Progenitor cell of endocrine pancreas (in vitro differentiated cells): ENCODE data around the gene EPS15. TPM values are rescaled to one million over a fixed set of nuclear protein-coding genes. Genes with fewer than 3 reads are reported as not detected.

Experiments used
- DNase-seq: peaks from one replicate; pipeline ENCODE4 v3.0.0; 2021; ENCODE audit warnings: low spot score; ENCODE audit not compliant: unreplicated experiment
- H3K27ac Mint-ChIP-seq: 2 replicates; pipeline ENCODE4 v1.8.0; 2021; ENCODE audit warnings: mild to moderate bottlenecking, moderate library complexity, mixed read lengths
- H3K27me3 Mint-ChIP-seq: 2 replicates; pipeline ENCODE4 v1.8.0; 2021; ENCODE audit warnings: mixed read lengths
- H3K36me3 Mint-ChIP-seq: 2 replicates; pipeline ENCODE4 v1.8.0; 2022; ENCODE audit warnings: mixed read lengths; ENCODE audit not compliant: insufficient read depth
- H3K4me1 Mint-ChIP-seq: 2 replicates; pipeline ENCODE4 v1.8.0; 2021; ENCODE audit warnings: low read depth, mixed read lengths
- H3K4me3 Mint-ChIP-seq: 2 replicates; pipeline ENCODE4 v1.8.0; 2021; ENCODE audit warnings: low read depth, mild to moderate bottlenecking, moderate library complexity, mixed read lengths
- H3K9me3 Mint-ChIP-seq: 2 replicates; pipeline ENCODE4 v1.8.0; 2021; ENCODE audit warnings: low read depth, mixed read lengths
- total RNA-seq: library from RNA; stranded (reverse); gene quantifications from 2 replicates; pipeline ENCODE4 v1.2.1, GENCODE V29; 2021
- TF ChIP-seq, protein P1 (sequence below): fragments of 200-600 bp; sonication (generic); IDR thresholded peaks from one replicate; pipeline ENCODE4 v1.5.0; 2021; ENCODE audit warnings: antibody characterized with exemption, mild to moderate bottlenecking; ENCODE audit not compliant: unreplicated experiment

The EPS15 gene
- total RNA-seq, 1 donor from 2014 or later: 63.8 TPM

DNA sequence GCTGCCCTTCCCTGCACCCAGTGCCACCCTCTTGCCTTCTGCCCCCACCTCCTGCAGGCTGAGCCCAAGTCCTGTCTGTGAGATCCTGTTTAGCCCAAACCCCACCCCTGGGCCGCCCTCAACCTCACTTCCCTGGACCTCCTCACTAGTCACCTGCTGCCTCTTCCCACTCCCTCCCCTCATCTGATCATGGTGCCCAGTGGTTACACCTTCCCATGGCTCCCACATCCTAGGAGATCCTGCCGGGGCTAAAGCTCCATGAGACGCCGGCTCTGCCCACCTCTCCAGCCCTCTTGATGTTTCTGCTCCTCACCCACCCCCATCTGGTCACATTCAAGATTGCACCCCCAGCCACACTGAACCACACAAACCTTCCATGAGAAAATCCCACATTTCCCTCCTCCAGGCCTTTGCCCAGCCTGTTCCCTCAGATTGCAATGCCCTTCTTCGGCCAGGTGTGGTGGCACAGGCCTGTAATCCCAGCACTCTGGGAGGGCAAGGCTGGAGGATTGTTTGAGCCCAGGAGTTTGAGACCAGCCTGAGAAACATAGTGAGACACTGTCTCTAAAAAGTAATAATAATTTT, 205.7 kb downstream of the EPS15 start:
- Mint-ChIP-seq H3K27ac (peak overlapping the region; percentile 3), H3K36me3 (no peaks in the 10 kb centered on the region), H3K27me3 (no peaks in the 10 kb centered on the region), H3K9me3 (no peaks in the 10 kb centered on the region), H3K4me1 (peaks cover 6% of the 10 kb centered on the region), H3K4me3 (no peak overlapping the region)
- no peak for DNase-seq
- TF ChIP-seq, protein P1, sequence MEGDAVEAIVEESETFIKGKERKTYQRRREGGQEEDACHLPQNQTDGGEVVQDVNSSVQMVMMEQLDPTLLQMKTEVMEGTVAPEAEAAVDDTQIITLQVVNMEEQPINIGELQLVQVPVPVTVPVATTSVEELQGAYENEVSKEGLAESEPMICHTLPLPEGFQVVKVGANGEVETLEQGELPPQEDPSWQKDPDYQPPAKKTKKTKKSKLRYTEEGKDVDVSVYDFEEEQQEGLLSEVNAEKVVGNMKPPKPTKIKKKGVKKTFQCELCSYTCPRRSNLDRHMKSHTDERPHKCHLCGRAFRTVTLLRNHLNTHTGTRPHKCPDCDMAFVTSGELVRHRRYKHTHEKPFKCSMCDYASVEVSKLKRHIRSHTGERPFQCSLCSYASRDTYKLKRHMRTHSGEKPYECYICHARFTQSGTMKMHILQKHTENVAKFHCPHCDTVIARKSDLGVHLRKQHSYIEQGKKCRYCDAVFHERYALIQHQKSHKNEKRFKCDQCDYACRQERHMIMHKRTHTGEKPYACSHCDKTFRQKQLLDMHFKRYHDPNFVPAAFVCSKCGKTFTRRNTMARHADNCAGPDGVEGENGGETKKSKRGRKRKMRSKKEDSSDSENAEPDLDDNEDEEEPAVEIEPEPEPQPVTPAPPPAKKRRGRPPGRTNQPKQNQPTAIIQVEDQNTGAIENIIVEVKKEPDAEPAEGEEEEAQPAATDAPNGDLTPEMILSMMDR: peak; percentile 26

DNA sequence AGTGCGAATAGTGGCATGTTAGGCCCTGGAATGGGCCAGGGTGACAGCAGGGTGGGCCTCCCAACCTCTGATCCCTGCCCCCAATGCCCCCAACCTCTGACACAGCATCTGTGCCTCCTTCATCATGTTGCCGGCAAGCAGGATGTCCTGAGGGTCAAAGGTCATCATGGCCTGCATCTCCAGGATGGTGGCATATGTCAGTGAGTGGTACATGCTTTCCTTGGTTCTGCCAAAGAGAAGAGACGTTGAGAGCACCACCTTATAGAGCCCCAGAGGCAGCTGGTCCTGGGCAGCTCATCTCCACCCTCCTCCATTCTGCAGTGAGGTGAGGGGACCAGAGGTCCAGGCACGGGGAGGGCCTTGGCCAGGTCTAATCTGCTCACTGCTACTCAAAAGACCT, 206.3 kb downstream of the EPS15 start:
- H3K27me3 Mint-ChIP-seq: no peaks in the 10 kb centered on the region
- peaks cover 6% of the 10 kb centered on the region for H3K4me1 Mint-ChIP-seq
- H3K4me3 Mint-ChIP-seq: no peak overlapping the region
- H3K27ac Mint-ChIP-seq: no peak overlapping the region
- no peak for DNase-seq
- no peaks in the 10 kb centered on the region for H3K9me3 Mint-ChIP-seq
- TF ChIP-seq, protein P1: no peak
- H3K36me3 Mint-ChIP-seq: no peaks in the 10 kb centered on the region

DNA sequence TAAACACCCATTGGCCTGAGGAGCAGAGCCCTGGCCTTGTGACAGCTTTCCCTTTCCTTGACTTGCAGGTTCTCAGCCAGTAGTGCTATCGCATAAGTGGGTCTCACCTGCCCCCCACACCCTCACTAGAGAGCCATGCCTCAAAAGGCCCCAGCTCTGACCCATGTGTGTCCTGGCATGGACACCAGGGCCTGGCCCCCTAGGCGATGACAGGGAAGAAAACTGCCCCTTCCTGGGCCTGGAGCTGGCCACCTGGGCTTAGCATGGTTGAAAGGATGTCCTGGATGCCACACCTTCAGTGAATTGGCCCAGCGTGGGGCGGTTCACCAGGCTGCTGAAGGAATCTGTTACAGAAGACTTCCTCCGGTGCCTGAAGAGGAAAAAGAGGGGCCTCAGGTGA, 207.2 kb downstream of the EPS15 start:
- no peaks in the 10 kb centered on the region for H3K9me3 Mint-ChIP-seq
- no peaks in the 10 kb centered on the region for H3K27me3 Mint-ChIP-seq
- H3K4me3 Mint-ChIP-seq: no peak overlapping the region
- TF ChIP-seq, protein P1: no peak
- no peak for DNase-seq
- H3K36me3 Mint-ChIP-seq: no peaks in the 10 kb centered on the region
- H3K27ac Mint-ChIP-seq: no peak overlapping the region
- H3K4me1 Mint-ChIP-seq: peaks cover 4% of the 10 kb centered on the region

DNA sequence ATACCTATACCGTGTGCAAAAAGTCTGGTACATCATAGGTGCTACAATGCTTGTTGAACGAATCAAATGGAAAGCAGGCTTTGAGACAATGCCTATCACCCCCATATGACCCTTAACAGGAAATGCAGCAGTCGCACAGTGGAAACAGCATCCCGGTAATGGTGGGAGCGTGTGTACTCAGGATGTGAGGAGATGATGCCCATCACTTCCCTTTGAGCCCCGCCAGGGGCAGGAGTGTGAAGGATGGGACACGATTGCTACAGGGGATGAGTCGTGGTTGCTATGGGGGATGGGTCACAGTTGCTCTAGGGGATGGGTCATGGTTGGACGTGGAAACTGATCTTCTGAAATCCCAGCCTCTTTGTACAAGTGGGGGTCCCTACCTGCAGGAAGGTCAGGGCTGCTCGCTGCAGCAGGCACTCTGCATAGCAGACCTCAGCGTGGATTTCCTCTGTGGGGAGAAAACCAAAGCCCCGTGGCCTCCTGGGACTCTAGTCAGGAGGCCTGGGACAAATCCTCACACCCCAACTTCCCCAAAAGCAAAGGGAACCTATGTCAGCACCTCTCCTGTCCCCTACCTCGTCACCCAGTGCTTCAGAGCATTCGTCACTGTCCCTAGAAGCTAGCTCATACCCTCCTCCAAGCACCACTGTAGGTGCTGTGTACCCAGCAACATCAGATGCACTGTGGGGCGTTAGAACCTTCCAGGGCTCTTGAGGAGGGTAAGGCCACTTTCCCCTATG, 208.0 kb downstream of the EPS15 start:
- H3K4me1 Mint-ChIP-seq: peaks cover 2% of the 10 kb centered on the region
- TF ChIP-seq, protein P1: no peak
- no peak for DNase-seq
- no peak overlapping the region for H3K27ac Mint-ChIP-seq
- H3K27me3 Mint-ChIP-seq: no peaks in the 10 kb centered on the region
- H3K9me3 Mint-ChIP-seq: no peaks in the 10 kb centered on the region
- no peaks in the 10 kb centered on the region for H3K36me3 Mint-ChIP-seq
- H3K4me3 Mint-ChIP-seq: no peak overlapping the region

DNA sequence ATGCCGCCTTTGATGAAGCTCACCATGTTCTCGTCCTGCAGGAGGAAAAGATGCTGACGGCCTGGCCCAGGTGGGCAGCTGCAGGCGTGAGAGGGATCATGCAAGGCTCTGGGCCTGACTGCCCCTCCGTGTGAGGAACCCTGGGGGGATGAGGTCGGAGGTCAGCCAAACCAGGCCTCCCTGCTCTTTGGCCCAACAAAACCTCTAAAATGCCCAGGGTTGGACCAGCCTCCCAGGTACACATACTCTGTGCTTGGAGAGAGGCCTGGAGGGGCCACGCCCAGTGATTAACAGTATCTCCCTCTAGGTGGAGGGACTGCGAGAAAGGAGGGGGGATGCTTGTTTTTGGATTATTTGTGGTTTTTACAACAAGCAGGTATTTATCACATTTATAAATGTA, 209.8 kb downstream of the EPS15 start:
- H3K9me3 Mint-ChIP-seq: no peaks in the 10 kb centered on the region
- no peak overlapping the region for H3K4me3 Mint-ChIP-seq
- H3K27ac Mint-ChIP-seq: no peak overlapping the region
- DNase-seq: no peak
- TF ChIP-seq, protein P1: no peak
- H3K36me3 Mint-ChIP-seq: no peaks in the 10 kb centered on the region
- peaks cover 5% of the 10 kb centered on the region for H3K4me1 Mint-ChIP-seq
- H3K27me3 Mint-ChIP-seq: no peaks in the 10 kb centered on the region
